GM12872 (cell line): ENCODE data around the gene WNT3A.

Source experiments
- CTCF ChIP-seq: IDR thresholded peaks from 3 replicates; pipeline ENCODE4 v1.5.1; 2011; ENCODE audit warnings: low read depth, mild to moderate bottlenecking, low read length, moderate library complexity; ENCODE audit not compliant: insufficient read depth

WNT3A gene

GRCh38 chr1:228063251-228064191 is 56.7 kb downstream of the WNT3A start:
- TF ChIP-seq CTCF = no peak

GRCh38 chr1:228064296-228064695 is 57.5 kb downstream of the WNT3A start:
- TF ChIP-seq CTCF = no peak

DNA sequence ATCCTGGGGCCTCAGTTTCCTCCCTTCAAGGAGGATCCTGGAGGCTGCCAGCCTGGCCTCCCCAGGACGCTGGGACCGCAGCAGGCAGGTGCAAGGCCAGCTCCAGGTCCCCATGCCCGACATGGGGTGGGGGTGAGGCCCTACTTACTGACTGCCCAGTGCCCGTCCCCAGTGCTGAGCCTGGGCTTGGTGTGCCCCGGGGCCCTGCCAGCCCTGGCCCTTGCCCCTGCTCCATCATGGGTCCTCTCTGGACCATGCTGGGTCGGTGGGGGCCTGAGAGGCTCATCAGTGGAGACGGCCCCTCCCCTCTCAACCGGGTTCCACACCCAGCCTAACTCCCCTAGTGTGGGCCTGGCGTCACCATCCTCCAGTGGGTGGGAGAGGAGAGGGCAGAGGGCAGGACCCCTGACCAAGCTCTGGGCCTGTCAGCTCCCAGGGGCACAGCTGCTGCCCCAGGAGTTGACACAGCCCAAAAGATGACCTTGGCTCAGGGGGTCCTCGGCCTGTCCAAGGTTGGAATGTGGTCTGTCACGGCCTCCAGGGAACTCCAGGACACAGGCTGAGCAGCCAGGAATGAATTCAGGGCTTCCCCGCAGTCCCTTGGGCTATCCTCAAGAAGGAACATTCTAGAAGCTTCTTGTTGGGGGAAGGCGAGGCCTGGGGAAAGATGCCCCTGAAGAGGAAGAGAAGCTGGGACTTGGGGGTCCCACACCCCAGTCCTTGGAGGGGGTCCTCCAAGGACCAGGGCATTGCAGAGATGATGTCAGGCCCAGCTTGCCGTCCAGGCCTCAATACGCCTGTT is 58.1 kb downstream of the WNT3A start:
- TF ChIP-seq CTCF = no peak

GRCh38 chr1:228065543-228066347 is 58.9 kb downstream of the WNT3A start:
- no peak for TF ChIP-seq CTCF

DNA sequence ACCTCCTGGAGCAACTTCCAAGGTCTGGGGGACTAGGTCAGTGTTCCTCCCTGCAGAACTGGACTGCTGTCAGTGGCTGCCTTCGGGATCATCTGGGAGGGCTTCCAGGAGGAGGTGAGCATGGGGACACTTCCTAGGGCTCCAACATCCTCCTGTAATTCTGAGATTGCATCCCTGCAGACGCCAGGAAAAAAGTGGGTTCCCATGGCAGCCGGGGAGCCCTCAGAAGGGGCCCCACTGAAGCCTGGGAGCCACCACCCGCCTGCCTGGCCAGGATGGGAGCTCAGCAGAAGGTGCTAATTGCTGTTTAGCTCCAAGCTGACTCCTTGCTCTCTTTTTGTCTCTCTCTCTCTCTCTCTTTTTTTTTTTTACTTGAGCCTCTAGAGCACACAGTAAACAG is 59.6 kb downstream of the WNT3A start:
- TF ChIP-seq CTCF = no peak

GRCh38 chr1:228066891-228067654 is 60.3 kb downstream of the WNT3A start:
- TF ChIP-seq CTCF = no peak
